Measurements from ENCODE around the gene POLN. TPM values are rescaled to one million over a fixed set of nuclear protein-coding genes. Genes with fewer than 3 reads are reported as not detected.

Gene POLN
- total RNA-seq, 4 donors from 2014 or later, result 0.27 to 2.6 (median 1.4) TPM

DNA sequence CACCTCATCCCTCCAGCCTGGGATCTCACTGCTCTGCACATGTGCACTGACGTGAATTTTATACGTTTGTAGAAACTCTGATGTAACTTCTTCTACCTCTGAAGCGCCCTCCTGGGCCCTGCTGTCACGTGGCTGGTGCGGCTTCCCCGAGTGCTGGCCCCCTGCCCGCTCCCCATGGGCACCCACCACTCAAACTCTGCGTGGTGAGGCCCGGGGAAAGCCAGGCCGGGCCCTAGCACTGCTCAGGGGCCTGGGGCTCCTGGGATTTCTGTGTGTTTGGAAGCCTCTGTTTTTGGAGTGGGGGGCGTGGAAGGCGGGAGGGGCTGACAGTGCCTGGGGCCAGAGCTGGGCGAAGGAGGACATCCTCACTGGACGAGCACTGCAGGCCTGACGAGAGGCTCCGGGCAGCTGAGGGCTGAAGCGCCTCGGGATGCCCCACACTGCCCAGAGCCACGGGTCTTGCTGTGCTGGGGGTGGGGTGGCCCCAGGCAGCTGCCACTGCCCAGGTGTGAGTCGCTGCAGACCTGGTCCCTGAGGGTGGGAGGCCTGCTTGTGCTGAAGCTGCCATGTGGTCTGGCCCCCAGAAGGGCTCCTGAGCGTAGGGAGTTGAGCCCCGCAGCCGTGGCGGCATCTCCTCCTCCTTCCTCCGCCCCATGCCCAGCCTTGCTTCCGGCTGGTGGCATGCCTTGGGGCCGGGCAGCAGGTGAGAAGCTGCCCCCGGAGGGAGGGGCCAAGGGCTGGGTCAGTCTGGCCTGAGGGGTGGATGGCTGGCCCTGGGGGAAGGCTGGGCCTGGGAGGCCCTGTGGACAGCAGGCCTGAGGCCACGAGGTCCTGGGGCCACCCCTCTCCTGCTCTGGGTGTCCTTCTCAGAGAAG lies 175.1 kb downstream of the POLN start:
- Histone ChIP-seq H3K27me3 (peaks cover 18% of the 10 kb centered on the region), H3K27ac (no peak overlapping the region)

DNA sequence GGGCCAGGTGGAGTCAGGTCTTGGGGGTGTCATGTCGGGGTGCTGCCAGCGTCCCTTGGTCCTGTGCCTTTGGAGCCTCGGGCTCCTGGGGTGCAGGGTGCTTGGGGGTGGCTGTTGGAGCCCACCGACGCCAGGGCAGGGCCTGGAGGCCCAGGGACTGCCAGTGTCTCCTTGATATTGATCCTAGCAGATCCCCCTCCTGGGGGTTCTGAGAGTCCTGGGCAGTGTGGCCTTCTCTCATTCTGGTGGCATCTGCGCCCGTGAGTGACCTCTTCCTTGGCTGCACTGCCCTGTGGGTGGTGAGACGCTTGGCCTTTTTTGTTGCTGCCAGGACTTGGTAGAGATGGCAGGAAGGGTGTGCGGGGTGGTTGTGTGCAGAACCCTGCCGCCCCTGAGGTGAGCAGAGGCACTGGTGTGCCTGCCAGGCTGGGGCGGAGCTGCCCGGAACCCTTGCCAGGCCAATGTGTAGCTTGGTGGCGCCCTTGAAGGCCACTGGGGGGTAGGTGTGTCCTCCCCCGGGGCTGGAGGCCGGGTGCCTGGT lies 175.8 kb downstream of the POLN start:
- H3K27ac ChIP-seq, result no peak overlapping the region
- DNase-seq, result no peak

More for the DNA sequence above, 175.1 kb downstream of the POLN start:
- Histone ChIP-seq H3K36me3 (no peaks in the 10 kb centered on the region), H3K4me3 (no peak overlapping the region), H3K4me1 (no peaks in the 10 kb centered on the region), H3K9me3 (no peaks in the 10 kb centered on the region)
- TF ChIP-seq POLR2AphosphoS5 (IDR thresholded peaks at IDR 0.05), result no peak
- no peak for TF ChIP-seq EP300 (IDR thresholded peaks at IDR 0.05; ENCODE audit: low read depth)
- TF ChIP-seq, protein P1, sequence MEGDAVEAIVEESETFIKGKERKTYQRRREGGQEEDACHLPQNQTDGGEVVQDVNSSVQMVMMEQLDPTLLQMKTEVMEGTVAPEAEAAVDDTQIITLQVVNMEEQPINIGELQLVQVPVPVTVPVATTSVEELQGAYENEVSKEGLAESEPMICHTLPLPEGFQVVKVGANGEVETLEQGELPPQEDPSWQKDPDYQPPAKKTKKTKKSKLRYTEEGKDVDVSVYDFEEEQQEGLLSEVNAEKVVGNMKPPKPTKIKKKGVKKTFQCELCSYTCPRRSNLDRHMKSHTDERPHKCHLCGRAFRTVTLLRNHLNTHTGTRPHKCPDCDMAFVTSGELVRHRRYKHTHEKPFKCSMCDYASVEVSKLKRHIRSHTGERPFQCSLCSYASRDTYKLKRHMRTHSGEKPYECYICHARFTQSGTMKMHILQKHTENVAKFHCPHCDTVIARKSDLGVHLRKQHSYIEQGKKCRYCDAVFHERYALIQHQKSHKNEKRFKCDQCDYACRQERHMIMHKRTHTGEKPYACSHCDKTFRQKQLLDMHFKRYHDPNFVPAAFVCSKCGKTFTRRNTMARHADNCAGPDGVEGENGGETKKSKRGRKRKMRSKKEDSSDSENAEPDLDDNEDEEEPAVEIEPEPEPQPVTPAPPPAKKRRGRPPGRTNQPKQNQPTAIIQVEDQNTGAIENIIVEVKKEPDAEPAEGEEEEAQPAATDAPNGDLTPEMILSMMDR (IDR thresholded peaks at IDR 0.05), result no peak
- no peak for TF ChIP-seq POLR2A (IDR thresholded peaks at IDR 0.05)
- no peak for DNase-seq
- in situ Hi-C loops (cut with MboI; ENCODE audit: low pct_ligation_motif_present in 1 of 4, low pct_unique_long_range_greater_than_20kb in 1 of 4, low sequenced_read_pairs in 3 of 4) (no loop called here), intact Hi-C loops (cut with DNase I; ENCODE audit: low total_unique reads) (no loop called here)
- 83% methylated on average over 20 of the region's 29 CpGs; no CpG with 5 or more reads in 1 of the 2 donors for WGBS, 2 donors (ENCODE audit: low coverage in 1 of 2)

DNA sequence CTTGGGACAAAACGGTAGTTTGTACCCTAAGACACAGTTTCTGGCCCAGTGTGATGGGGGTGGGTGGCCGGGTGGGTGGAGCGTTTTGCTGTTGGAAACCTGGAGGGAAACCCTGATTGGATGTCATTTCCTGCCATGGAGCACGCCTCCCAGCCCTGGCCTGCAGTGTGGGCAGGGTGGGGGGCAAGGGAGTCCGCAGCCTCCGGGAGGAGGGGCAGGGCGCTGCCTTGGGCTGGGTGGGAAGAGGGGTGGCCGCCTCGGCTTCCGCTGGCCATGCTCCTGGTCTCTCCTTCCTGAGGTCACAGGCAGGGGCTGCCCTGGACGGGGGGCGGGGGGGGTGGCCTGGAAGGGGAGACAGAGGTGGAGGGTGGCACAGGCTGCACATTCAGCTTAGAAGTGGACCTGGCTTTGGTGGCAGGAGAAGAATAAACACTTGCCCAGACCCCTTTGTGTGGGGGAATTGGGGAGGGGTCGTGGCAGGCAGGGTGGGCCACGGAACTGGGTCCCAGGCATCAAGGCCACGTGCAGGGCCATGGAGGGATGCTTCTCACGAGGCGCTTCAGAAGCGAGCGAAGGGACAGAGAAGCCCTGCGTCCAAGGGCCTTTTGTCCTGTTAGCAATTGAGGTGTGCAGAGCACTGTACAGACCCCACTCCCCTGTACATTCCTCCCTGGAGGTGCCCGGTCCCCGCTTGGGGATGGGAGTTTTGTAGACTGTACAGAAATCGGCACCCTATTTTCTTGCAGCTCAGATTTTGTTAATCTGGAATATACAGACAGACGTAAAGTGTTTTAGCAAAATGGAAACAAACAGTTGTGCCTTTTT lies 176.6 kb downstream of the POLN start:
- peaks cover 0 to 8% (median 3%) of the 10 kb centered on the region in 4 donors for H3K4me1 ChIP-seq
- no peak for DNase-seq
- TF ChIP-seq POLR2A (IDR thresholded peaks at IDR 0.05) (no peak), POLR2AphosphoS5 (IDR thresholded peaks at IDR 0.05) (no peak), EP300 (IDR thresholded peaks at IDR 0.05; ENCODE audit: low read depth) (no peak)
- TF ChIP-seq, protein P1 (IDR thresholded peaks at IDR 0.05), result no peak

More for the DNA sequence above, 175.8 kb downstream of the POLN start:
- intact Hi-C loops (cut with DNase I; ENCODE audit: low total_unique reads) (no loop called here), in situ Hi-C loops (cut with MboI; ENCODE audit: low pct_ligation_motif_present in 1 of 4, low pct_unique_long_range_greater_than_20kb in 1 of 4, low sequenced_read_pairs in 3 of 4) (no loop called here)
- H3K27me3 ChIP-seq, result peaks cover 25% of the 10 kb centered on the region
- H3K4me1 ChIP-seq, result peaks cover 0 to under 1% (median 0%) of the 10 kb centered on the region in 4 donors
- WGBS, 2 donors (ENCODE audit: low coverage in 1 of 2), result 73% methylated on average over 12 of the region's 15 CpGs; no CpG with 5 or more reads in 1 of the 2 donors
- H3K4me3 ChIP-seq, result no peak overlapping the region
- H3K9me3 ChIP-seq, result no peaks in the 10 kb centered on the region
- no peaks in the 10 kb centered on the region for H3K36me3 ChIP-seq
- no peak for TF ChIP-seq POLR2AphosphoS5 (IDR thresholded peaks at IDR 0.05)
- TF ChIP-seq POLR2A (IDR thresholded peaks at IDR 0.05), result no peak
- TF ChIP-seq, protein P1 (IDR thresholded peaks at IDR 0.05), result no peak
- TF ChIP-seq EP300 (IDR thresholded peaks at IDR 0.05; ENCODE audit: low read depth), result no peak

More for the DNA sequence above, 176.6 kb downstream of the POLN start:
- H3K4me3 ChIP-seq, result no peak overlapping the region
- intact Hi-C loops (cut with DNase I; ENCODE audit: low total_unique reads), result no loop called here
- WGBS, 2 donors (ENCODE audit: low coverage in 1 of 2), result 71% methylated on average over 24 of the region's 24 CpGs; no CpG with 5 or more reads in 1 of the 2 donors
- H3K27me3 ChIP-seq, result peaks cover 32% of the 10 kb centered on the region
- H3K27ac ChIP-seq, result no peak overlapping the region
- no peaks in the 10 kb centered on the region for H3K36me3 ChIP-seq
- in situ Hi-C loops (cut with MboI; ENCODE audit: low pct_ligation_motif_present in 1 of 4, low pct_unique_long_range_greater_than_20kb in 1 of 4, low sequenced_read_pairs in 3 of 4), result no loop called here
- H3K9me3 ChIP-seq, result no peaks in the 10 kb centered on the region

Data from transverse colon (tissue), 4 donors.